NCI-H2107 treated with DMSO at 0.1 percent for 48 hours (cell line): ENCODE data around the gene CCND2.
A peak's percentile ranks its signal among the peaks of the same experiment; 100 is the strongest.

Experiments used
- DNase-seq: peaks from one replicate; lab custom pipeline; 2025; ENCODE audit not compliant: unreplicated experiment; lab: John Stamatoyannopoulos, UW

Gene CCND2

GRCh38 chr12:4275870-4276301, 2.3 kb downstream of the CCND2 start:
- DNase-seq, result no peak

GRCh38 chr12:4276524-4277204, 3.1 kb downstream of the CCND2 start:
- peak; percentile 78 for DNase-seq

GRCh38 chr12:4277205-4277543, 3.6 kb downstream of the CCND2 start:
- no peak for DNase-seq

- no peak for DNase-seq
Observed at GRCh38 chr12:4277857-4278256, 4.3 kb downstream of the CCND2 start.

- DNase-seq, result no peak
Observed at GRCh38 chr12:4278329-4279197, 5.0 kb downstream of the CCND2 start.

- DNase-seq, result no peak
Observed at GRCh38 chr12:4279198-4279690, 5.7 kb downstream of the CCND2 start.

- no peak for DNase-seq
Observed at GRCh38 chr12:4280351-4281163, 7.0 kb downstream of the CCND2 start.

- no peak for DNase-seq
Observed at GRCh38 chr12:4281173-4281654, 7.7 kb downstream of the CCND2 start.

- no peak for DNase-seq
Observed at GRCh38 chr12:4282103-4282891, 8.7 kb downstream of the CCND2 start.

- no peak for DNase-seq
Observed at GRCh38 chr12:4282892-4283511, 9.4 kb downstream of the CCND2 start.

- DNase-seq, result no peak
Observed at GRCh38 chr12:4283512-4284255, 10.1 kb downstream of the CCND2 start.

- no peak for DNase-seq
Observed at GRCh38 chr12:4284306-4284705, 10.7 kb downstream of the CCND2 start.

- DNase-seq, result no peak
Observed at GRCh38 chr12:4285070-4285469, 11.5 kb downstream of the CCND2 start.

GRCh38 chr12:4286228-4286627, 12.7 kb downstream of the CCND2 start:
- DNase-seq, result no peak

GRCh38 chr12:4286771-4287317, 13.3 kb downstream of the CCND2 start:
- DNase-seq, result no peak

- DNase-seq, result no peak
Observed at GRCh38 chr12:4287325-4288211, 14.0 kb downstream of the CCND2 start.

GRCh38 chr12:4288296-4289131, 15.0 kb downstream of the CCND2 start:
- DNase-seq, result no peak
